ENCODE measurements around the gene FARS2.

- TF ChIP-seq EZH2 (IDR thresholded peaks at IDR 0.05; ENCODE audit: borderline replicate concordance, low read depth, low read length, severe bottlenecking) (no peak), CTCF (IDR thresholded peaks at IDR 0.05; ENCODE audit: borderline replicate concordance, extremely low read depth, low read length, poor library complexity, severe bottlenecking) (no peak)
Observed at GRCh38 chr6:5746053-5746758, 484.9 kb downstream of the FARS2 start.
